ENCODE measurements around the gene GALNTL6.

- TF ChIP-seq POLR2A (IDR thresholded peaks at IDR 0.05; ENCODE audit: low read length) (no peak), GATA1 (IDR thresholded peaks at IDR 0.05; ENCODE audit: low read depth, low read length) (no peak)
These were observed 875.3 kb downstream of the GALNTL6 start for GRCh38 chr4:172688534-172688933.
